Sigmoid colon (tissue), 7 donors: Measurements from ENCODE around the gene TMEM39B. TPM values are rescaled to one million over a fixed set of nuclear protein-coding genes. Genes with fewer than 3 reads are reported as not detected.

Experiments
- DNase-seq: peaks from one replicate; pipeline ENCODE4 v3.0.0-alpha.2; 2019
- H3K27ac ChIP-seq, 4 donors: fragments of 200-600 bp; sonication (generic); one replicate each; pipeline ENCODE4 v1.5.1; 2016 to 2019; ENCODE audit warnings: mild to moderate bottlenecking in 1 of 4
- H3K27me3 ChIP-seq, 3 donors: fragments of 200-600 bp; sonication (generic); one replicate each; pipeline ENCODE4 v1.5.1; 2019; ENCODE audit warnings: mild to moderate bottlenecking in 1 of 3
- H3K36me3 ChIP-seq, 4 donors: fragments of 200-600 bp; sonication (generic); one replicate each; pipeline ENCODE4 v1.5.1; 2016 to 2019
- H3K4me1 ChIP-seq, 4 donors: fragments of 200-600 bp; sonication (generic); one replicate each; pipeline ENCODE4 v1.5.1; 2017 to 2019
- H3K4me3 ChIP-seq, 4 donors: fragments of 200-600 bp; sonication (generic); one replicate each; pipeline ENCODE4 v1.5.1; 2017 to 2019; ENCODE audit warnings: mild to moderate bottlenecking in 2 of 4, moderate library complexity in 1 of 4
- H3K9me3 ChIP-seq, 4 donors: fragments of 200-600 bp in 3 of 4; sonication (generic) in 3 of 4; one replicate each; pipeline versions ENCODE4 v1.5.1 to v1.6.1; 2013 to 2019
- EP300 ChIP-seq, 4 donors: sonication (generic); formaldehyde crosslinking; IDR thresholded peaks; one replicate each; pipeline ENCODE4 v1.6.1; 2017; ENCODE audit warnings: antibody characterized with exemption in 4 of 4
- POLR2A ChIP-seq, 2 donors: fragments of 450-650 bp; IDR thresholded peaks; one replicate each; pipeline ENCODE4 v1.6.1; 2016; ENCODE audit warnings: antibody characterized with exemption in 2 of 2, mild to moderate bottlenecking in 2 of 2, moderate library complexity in 2 of 2
- POLR2AphosphoS5 ChIP-seq, 4 donors: sonication (generic); formaldehyde crosslinking; IDR thresholded peaks; one replicate each; pipeline ENCODE4 v1.6.1; 2017; ENCODE audit warnings: antibody characterized with exemption in 4 of 4
- WGBS, 2 donors: extraction: QIAGEN DNeasy Blood & Tissue Kit; methylation state at CpG; one replicate each; pipeline ENCODE4 v1.1.7; 2013; 5-methylcytosine and 5-hydroxymethylcytosine counted together
- intact Hi-C: fragments of 100-400 bp; cut with DNase I; formaldehyde crosslinking; loops from one replicate; pipeline ENCODE4 v1.15.1; 2023
- polyA plus RNA-seq, 3 donors: library from polyadenylated mRNA; stranded (reverse); fragments of 200-250 nt; gene quantifications; one replicate each; pipeline ENCODE4 v1.2.3, GENCODE V29; 2013
- total RNA-seq, 4 donors: library from RNA; depleted of rRNA; stranded (reverse); fragments of >200 nt; gene quantifications; one replicate each; pipeline ENCODE4 v1.1.0, GENCODE V29; 2016
- TF ChIP-seq, protein P1 (sequence below), 4 experiments: fragments of 450-650 bp in 3 of 4; fragments of 200-600 bp in 1 of 4; IDR thresholded peaks; one replicate each; pipeline ENCODE4 v1.5.1; 2016 to 2019; ENCODE audit warnings: antibody characterized with exemption in 4 of 4, mild to moderate bottlenecking in 3 of 4, moderate library complexity in 2 of 4
- donor health status: healthy with polysubstance abuse.
- donor health status: Bipolar disorder and iron deficiency.
- donor health status: healthy.

Gene TMEM39B
- total and polyA plus RNA-seq, 7 donors = 2.0 to 11.9 (median 3.7) TPM

GRCh38 chr1:32051706-32052105 lies 21.0 kb upstream of the TMEM39B start:
- 94 to 95% methylated on average over 1 of the region's 1 CpG for whole genome bisulfite sequencing, 2 donors
- H3K36me3 ChIP-seq = peaks cover 20 to 68% (median 40%) of the 10 kb centered on the region in 4 donors

GRCh38 chr1:32052887-32053286 lies 19.9 kb upstream of the TMEM39B start:
- WGBS, 2 donors = 93 to 96% methylated on average over 4 of the region's 4 CpGs
- Histone ChIP-seq H3K4me1 (no peaks in the 10 kb centered on the region), H3K4me3 (no peak overlapping the region), H3K36me3 (peaks cover 19 to 76% (median 32%) of the 10 kb centered on the region in 4 donors), H3K27me3 (no peaks in the 10 kb centered on the region), H3K27ac (no peak overlapping the region), H3K9me3 (no peaks in the 10 kb centered on the region)
- no peak for TF ChIP-seq POLR2A (IDR thresholded peaks at IDR 0.05)
- intact Hi-C loops = no loop called here
- no peak for DNase-seq

More at GRCh38 chr1:32051706-32052105, 21.0 kb upstream of the TMEM39B start:
- no peaks in the 10 kb centered on the region for H3K4me1 ChIP-seq
- H3K4me3 ChIP-seq = no peak overlapping the region
- no peaks in the 10 kb centered on the region for H3K9me3 ChIP-seq
- no peaks in the 10 kb centered on the region for H3K27me3 ChIP-seq
- DNase-seq = no peak
- TF ChIP-seq POLR2A (IDR thresholded peaks at IDR 0.05) = no peak
- TF ChIP-seq EP300 (IDR thresholded peaks at IDR 0.05) = no peak
- TF ChIP-seq, protein P1, sequence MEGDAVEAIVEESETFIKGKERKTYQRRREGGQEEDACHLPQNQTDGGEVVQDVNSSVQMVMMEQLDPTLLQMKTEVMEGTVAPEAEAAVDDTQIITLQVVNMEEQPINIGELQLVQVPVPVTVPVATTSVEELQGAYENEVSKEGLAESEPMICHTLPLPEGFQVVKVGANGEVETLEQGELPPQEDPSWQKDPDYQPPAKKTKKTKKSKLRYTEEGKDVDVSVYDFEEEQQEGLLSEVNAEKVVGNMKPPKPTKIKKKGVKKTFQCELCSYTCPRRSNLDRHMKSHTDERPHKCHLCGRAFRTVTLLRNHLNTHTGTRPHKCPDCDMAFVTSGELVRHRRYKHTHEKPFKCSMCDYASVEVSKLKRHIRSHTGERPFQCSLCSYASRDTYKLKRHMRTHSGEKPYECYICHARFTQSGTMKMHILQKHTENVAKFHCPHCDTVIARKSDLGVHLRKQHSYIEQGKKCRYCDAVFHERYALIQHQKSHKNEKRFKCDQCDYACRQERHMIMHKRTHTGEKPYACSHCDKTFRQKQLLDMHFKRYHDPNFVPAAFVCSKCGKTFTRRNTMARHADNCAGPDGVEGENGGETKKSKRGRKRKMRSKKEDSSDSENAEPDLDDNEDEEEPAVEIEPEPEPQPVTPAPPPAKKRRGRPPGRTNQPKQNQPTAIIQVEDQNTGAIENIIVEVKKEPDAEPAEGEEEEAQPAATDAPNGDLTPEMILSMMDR (IDR thresholded peaks at IDR 0.05) = no peak
- TF ChIP-seq POLR2AphosphoS5 (IDR thresholded peaks at IDR 0.05) = no peak
- intact Hi-C loops = no loop called here
- no peak overlapping the region for H3K27ac ChIP-seq

DNA sequence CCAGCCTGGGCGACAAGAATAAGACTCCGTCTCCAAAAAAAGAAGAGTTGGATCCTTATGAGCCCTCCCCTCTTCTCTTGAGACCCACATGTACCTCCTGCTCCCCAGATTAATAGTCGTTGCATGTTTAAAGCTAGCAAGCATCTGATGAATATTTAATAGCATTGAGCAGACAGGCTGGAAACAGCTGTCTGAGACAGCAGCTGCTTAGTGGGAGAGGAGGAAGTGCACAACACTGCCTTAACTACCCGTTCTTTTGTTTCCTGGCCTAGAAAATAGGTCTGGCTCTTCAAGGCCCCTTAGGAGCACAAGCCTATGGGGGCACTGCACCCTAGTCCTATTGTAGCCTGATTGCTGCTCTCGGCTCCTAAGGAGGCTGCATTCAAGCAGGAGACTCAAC lies 17.3 kb upstream of the TMEM39B start:
- 84 to 88% methylated on average over 5 of the region's 5 CpGs for WGBS, 2 donors
- H3K27ac ChIP-seq = no peak overlapping the region
- DNase-seq = no peak
- peaks cover 13 to 96% (median 45%) of the 10 kb centered on the region in 4 donors for H3K36me3 ChIP-seq
- no peak overlapping the region for H3K4me3 ChIP-seq
- no peaks in the 10 kb centered on the region for H3K4me1 ChIP-seq
- no peaks in the 10 kb centered on the region for H3K9me3 ChIP-seq
- TF ChIP-seq, protein P1 (IDR thresholded peaks at IDR 0.05) = no peak
- TF ChIP-seq POLR2AphosphoS5 (IDR thresholded peaks at IDR 0.05) = no peak
- no peak for TF ChIP-seq POLR2A (IDR thresholded peaks at IDR 0.05)
- intact Hi-C loops = no loop called here
- H3K27me3 ChIP-seq = no peaks in the 10 kb centered on the region

DNA sequence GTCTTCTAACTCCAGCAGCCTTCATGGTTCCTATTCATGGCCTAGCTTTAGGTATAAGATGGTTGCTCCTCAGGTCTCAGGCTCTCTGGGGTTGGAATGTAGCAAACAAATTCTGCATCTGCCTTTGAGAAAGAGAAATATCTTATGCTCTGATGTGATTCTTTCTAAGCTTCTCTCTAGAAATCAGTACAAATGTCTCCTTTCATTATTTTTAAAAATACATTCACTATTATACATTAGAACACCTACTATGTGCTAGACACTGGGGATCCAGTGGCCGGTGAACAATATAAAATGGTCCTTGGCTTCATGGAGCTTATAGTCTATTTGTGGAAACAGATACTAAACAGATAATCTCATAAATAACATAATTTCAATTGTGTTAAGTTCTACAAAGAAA lies 16.1 kb upstream of the TMEM39B start:
- no peak overlapping the region for H3K4me3 ChIP-seq
- peaks cover 9 to 96% (median 44%) of the 10 kb centered on the region in 4 donors for H3K36me3 ChIP-seq
- H3K27ac ChIP-seq = no peak overlapping the region
- DNase-seq = no peak
- H3K4me1 ChIP-seq = no peaks in the 10 kb centered on the region
- intact Hi-C loops = no loop called here
- 97 to 100% methylated on average over 1 of the region's 1 CpG for WGBS, 2 donors
- no peaks in the 10 kb centered on the region for H3K27me3 ChIP-seq
- TF ChIP-seq EP300 (IDR thresholded peaks at IDR 0.05) (no peak), POLR2AphosphoS5 (IDR thresholded peaks at IDR 0.05) (no peak), POLR2A (IDR thresholded peaks at IDR 0.05) (no peak)
- TF ChIP-seq, protein P1 (IDR thresholded peaks at IDR 0.05) = no peak
- no peaks in the 10 kb centered on the region for H3K9me3 ChIP-seq

GRCh38 chr1:32060914-32061313 lies 11.8 kb upstream of the TMEM39B start:
- no peaks in the 10 kb centered on the region for H3K27me3 ChIP-seq
- intact Hi-C loops = loop anchor here (5.0 kb wide), 3 partner anchors 79 to 299 kb away; partner anchors contain the start of gene ADGRB2
- peak overlapping the region in 1 of 4 donors; percentile 11 for H3K27ac ChIP-seq
- peaks cover 0 to 15% (median 13%) of the 10 kb centered on the region in 4 donors for H3K4me1 ChIP-seq
- no peak for DNase-seq
- no peak overlapping the region for H3K4me3 ChIP-seq
- no peak for TF ChIP-seq POLR2A (IDR thresholded peaks at IDR 0.05)
- no peak for TF ChIP-seq POLR2AphosphoS5 (IDR thresholded peaks at IDR 0.05)
- TF ChIP-seq EP300 (IDR thresholded peaks at IDR 0.05) = no peak
- TF ChIP-seq, protein P1 (IDR thresholded peaks at IDR 0.05) = no peak
- peaks cover 0 to 61% (median 22%) of the 10 kb centered on the region in 4 donors for H3K36me3 ChIP-seq
- no peaks in the 10 kb centered on the region for H3K9me3 ChIP-seq
